GM23338 (cell line): ENCODE data around the gene WWP2.

Source experiments
- EZH2 ChIP-seq: fragments of 200-600 bp; sonication (generic); IDR thresholded peaks from one replicate; pipeline ENCODE4 v1.8.0; 2017; ENCODE audit warnings: antibody characterized with exemption, mild to moderate bottlenecking, low read depth; ENCODE audit not compliant: unreplicated experiment
- EZH2phosphoT487 ChIP-seq: fragments of 200-600 bp; sonication (generic); IDR thresholded peaks from one replicate; pipeline ENCODE4 v1.8.1; 2018; ENCODE audit warnings: antibody characterized with exemption; ENCODE audit not compliant: unreplicated experiment
- JUNB ChIP-seq: IDR thresholded peaks from one replicate; pipeline ENCODE4 v1.6.1; 2016; ENCODE audit warnings: antibody characterized with exemption; ENCODE audit not compliant: unreplicated experiment
- NANOG ChIP-seq: IDR thresholded peaks from 2 replicates; pipeline ENCODE4 v1.6.1; 2016; ENCODE audit warnings: antibody characterized with exemption, borderline replicate concordance
- POLR2AphosphoS5 ChIP-seq: IDR thresholded peaks from 2 replicates; pipeline ENCODE4 v1.6.1; 2016; ENCODE audit warnings: antibody characterized with exemption, low read depth
- ZNF114 ChIP-seq: fragments of 250-450 bp; sonication (Bioruptor Pico); IDR thresholded peaks from 2 replicates; pipeline ENCODE4 v1.5.0; 2020; ENCODE audit warnings: mild to moderate bottlenecking, moderate library complexity
- TF ChIP-seq, protein P1 (sequence below), 2 experiments: fragments of 200-600 bp in 1 of 2; sonication (generic) in 1 of 2; conservative IDR thresholded peaks; 2 replicates each; pipeline versions ENCODE4 v1.5.1 to v1.6.1; 2016 to 2017; ENCODE audit warnings: antibody characterized with exemption in 2 of 2, low read depth in 2 of 2, mild to moderate bottlenecking in 2 of 2, moderate library complexity in 1 of 2
- TF ChIP-seq, protein P2 (sequence below): IDR thresholded peaks from 2 replicates; pipeline ENCODE4 v1.6.1; 2016; ENCODE audit warnings: antibody characterized with exemption
- TF ChIP-seq, protein P3 (sequence below): IDR thresholded peaks from one replicate; pipeline ENCODE4 v1.6.1; 2018; ENCODE audit warnings: antibody characterized with exemption; ENCODE audit not compliant: unreplicated experiment

DNA sequence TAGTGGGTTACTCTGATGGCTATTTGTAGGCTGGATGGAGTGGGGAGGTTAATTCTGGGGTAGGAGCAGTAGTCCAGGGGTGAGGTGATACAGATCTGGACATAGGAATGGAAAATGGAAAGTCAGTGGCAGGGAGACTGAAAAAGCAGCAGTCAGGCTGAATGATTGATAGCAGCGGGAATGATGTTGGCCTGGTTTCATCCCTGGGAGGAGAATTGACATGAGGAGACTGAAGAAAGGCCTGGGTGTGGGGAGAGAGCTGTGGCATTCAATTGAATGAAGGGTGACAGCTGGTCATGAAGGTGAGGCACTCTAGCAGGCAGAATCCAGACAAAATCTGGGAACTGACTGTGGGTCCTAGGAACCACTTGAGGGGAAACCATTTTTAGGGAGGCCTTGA, 154.3 kb downstream of the WWP2 start:
- TF ChIP-seq, protein P1, sequence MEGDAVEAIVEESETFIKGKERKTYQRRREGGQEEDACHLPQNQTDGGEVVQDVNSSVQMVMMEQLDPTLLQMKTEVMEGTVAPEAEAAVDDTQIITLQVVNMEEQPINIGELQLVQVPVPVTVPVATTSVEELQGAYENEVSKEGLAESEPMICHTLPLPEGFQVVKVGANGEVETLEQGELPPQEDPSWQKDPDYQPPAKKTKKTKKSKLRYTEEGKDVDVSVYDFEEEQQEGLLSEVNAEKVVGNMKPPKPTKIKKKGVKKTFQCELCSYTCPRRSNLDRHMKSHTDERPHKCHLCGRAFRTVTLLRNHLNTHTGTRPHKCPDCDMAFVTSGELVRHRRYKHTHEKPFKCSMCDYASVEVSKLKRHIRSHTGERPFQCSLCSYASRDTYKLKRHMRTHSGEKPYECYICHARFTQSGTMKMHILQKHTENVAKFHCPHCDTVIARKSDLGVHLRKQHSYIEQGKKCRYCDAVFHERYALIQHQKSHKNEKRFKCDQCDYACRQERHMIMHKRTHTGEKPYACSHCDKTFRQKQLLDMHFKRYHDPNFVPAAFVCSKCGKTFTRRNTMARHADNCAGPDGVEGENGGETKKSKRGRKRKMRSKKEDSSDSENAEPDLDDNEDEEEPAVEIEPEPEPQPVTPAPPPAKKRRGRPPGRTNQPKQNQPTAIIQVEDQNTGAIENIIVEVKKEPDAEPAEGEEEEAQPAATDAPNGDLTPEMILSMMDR (conservative IDR thresholded peaks at IDR 0.05; ENCODE audit: low read depth in 2 of 2), result no peak
- TF ChIP-seq EZH2 (no peak), POLR2AphosphoS5 (no peak), JUNB (no peak), EZH2phosphoT487 (no peak), ZNF114 (CRISPR knock-in tag) (no peak), NANOG (no peak)
- TF ChIP-seq, protein P2, sequence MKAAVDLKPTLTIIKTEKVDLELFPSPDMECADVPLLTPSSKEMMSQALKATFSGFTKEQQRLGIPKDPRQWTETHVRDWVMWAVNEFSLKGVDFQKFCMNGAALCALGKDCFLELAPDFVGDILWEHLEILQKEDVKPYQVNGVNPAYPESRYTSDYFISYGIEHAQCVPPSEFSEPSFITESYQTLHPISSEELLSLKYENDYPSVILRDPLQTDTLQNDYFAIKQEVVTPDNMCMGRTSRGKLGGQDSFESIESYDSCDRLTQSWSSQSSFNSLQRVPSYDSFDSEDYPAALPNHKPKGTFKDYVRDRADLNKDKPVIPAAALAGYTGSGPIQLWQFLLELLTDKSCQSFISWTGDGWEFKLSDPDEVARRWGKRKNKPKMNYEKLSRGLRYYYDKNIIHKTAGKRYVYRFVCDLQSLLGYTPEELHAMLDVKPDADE, result no peak
- TF ChIP-seq, protein P3, sequence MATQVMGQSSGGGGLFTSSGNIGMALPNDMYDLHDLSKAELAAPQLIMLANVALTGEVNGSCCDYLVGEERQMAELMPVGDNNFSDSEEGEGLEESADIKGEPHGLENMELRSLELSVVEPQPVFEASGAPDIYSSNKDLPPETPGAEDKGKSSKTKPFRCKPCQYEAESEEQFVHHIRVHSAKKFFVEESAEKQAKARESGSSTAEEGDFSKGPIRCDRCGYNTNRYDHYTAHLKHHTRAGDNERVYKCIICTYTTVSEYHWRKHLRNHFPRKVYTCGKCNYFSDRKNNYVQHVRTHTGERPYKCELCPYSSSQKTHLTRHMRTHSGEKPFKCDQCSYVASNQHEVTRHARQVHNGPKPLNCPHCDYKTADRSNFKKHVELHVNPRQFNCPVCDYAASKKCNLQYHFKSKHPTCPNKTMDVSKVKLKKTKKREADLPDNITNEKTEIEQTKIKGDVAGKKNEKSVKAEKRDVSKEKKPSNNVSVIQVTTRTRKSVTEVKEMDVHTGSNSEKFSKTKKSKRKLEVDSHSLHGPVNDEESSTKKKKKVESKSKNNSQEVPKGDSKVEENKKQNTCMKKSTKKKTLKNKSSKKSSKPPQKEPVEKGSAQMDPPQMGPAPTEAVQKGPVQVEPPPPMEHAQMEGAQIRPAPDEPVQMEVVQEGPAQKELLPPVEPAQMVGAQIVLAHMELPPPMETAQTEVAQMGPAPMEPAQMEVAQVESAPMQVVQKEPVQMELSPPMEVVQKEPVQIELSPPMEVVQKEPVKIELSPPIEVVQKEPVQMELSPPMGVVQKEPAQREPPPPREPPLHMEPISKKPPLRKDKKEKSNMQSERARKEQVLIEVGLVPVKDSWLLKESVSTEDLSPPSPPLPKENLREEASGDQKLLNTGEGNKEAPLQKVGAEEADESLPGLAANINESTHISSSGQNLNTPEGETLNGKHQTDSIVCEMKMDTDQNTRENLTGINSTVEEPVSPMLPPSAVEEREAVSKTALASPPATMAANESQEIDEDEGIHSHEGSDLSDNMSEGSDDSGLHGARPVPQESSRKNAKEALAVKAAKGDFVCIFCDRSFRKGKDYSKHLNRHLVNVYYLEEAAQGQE, result no peak
